Body of pancreas (tissue), 4 donors: ENCODE results near the gene MTX3.

Source experiments
- CTCF ChIP-seq, 7 experiments: fragments of 450-650 bp in 4 of 7; fragments of 200-600 bp in 3 of 7; sonication (generic) in 3 of 7; IDR thresholded peaks; one replicate each; pipeline ENCODE4 v1.5.1; 2016 to 2019; ENCODE audit warnings: antibody characterized with exemption in 7 of 7
- POLR2A ChIP-seq, 3 donors: fragments of 450-650 bp; IDR thresholded peaks; one replicate each; pipeline ENCODE4 v1.6.1; 2016; ENCODE audit warnings: antibody characterized with exemption in 3 of 3, mild to moderate bottlenecking in 2 of 3

- TF ChIP-seq CTCF (IDR thresholded peaks at IDR 0.05) (no peak), POLR2A (IDR thresholded peaks at IDR 0.05) (no peak)
Observed at GRCh38 chr5:79999722-80000121, 8.7 kb upstream of the MTX3 start.
